ENCODE results near the gene MRPL51.

The MRPL51 gene

GRCh38 chr12:6462234-6462995, 30.6 kb downstream of the MRPL51 start:
- DNase-seq (ENCODE audit: low read depth in 1 of 2, low spot score in 1 of 2) = no peak

- DNase-seq (ENCODE audit: low read depth in 1 of 2, low spot score in 1 of 2) = peak; percentile 45 to 62
Observed at GRCh38 chr12:6461401-6462233, 31.4 kb downstream of the MRPL51 start.

GRCh38 chr12:6460751-6461371, 32.2 kb downstream of the MRPL51 start:
- DNase-seq (ENCODE audit: low read depth in 1 of 2, low spot score in 1 of 2) = no peak

GRCh38 chr12:6459004-6459337, 34.1 kb downstream of the MRPL51 start:
- no peak for DNase-seq (ENCODE audit: low read depth in 1 of 2, low spot score in 1 of 2)

- no peak for DNase-seq (ENCODE audit: low read depth in 1 of 2, low spot score in 1 of 2)
Observed at GRCh38 chr12:6458281-6459003, 34.6 kb downstream of the MRPL51 start.

- no peak for DNase-seq (ENCODE audit: low read depth in 1 of 2, low spot score in 1 of 2)
Observed at GRCh38 chr12:6457220-6457945, 35.7 kb downstream of the MRPL51 start.

GRCh38 chr12:6452944-6453630, 40.0 kb downstream of the MRPL51 start:
- no peak for DNase-seq (ENCODE audit: low read depth in 1 of 2, low spot score in 1 of 2)

- DNase-seq (ENCODE audit: low read depth in 1 of 2, low spot score in 1 of 2) = no peak
Observed at GRCh38 chr12:6452245-6452943, 40.7 kb downstream of the MRPL51 start.

- DNase-seq (ENCODE audit: low read depth in 1 of 2, low spot score in 1 of 2) = peak; percentile 55 to 61
Observed at GRCh38 chr12:6451348-6452244, 41.5 kb downstream of the MRPL51 start, which contains the start of gene TAPBPL. TAPBPL (plus strand) TSS chr12:6452042; CDS start chr12:6452249, 207 bp downstream.

- DNase-seq (ENCODE audit: low read depth in 1 of 2, low spot score in 1 of 2) = no peak
Observed at GRCh38 chr12:6450869-6451347, 42.2 kb downstream of the MRPL51 start.

GRCh38 chr12:6450091-6450868, 42.8 kb downstream of the MRPL51 start:
- DNase-seq (ENCODE audit: low read depth in 1 of 2, low spot score in 1 of 2) = no peak

GRCh38 chr12:6444704-6445688, 48.1 kb downstream of the MRPL51 start, which contains the start of gene CD27:
CD27 (plus strand) TSS chr12:6444955; CDS start chr12:6445096, 141 bp downstream.
- no peak for DNase-seq (ENCODE audit: low read depth in 1 of 2, low spot score in 1 of 2)

GRCh38 chr12:6444031-6444430, 49.0 kb downstream of the MRPL51 start:
- DNase-seq (ENCODE audit: low read depth in 1 of 2, low spot score in 1 of 2) = no peak

- no peak for DNase-seq (ENCODE audit: low read depth in 1 of 2, low spot score in 1 of 2)
Observed at GRCh38 chr12:6443361-6443983, 49.6 kb downstream of the MRPL51 start.

- no peak for DNase-seq (ENCODE audit: low read depth in 1 of 2, low spot score in 1 of 2)
Observed at GRCh38 chr12:6442836-6443235, 50.2 kb downstream of the MRPL51 start.

Measured in stimulated activated CD4-positive, alpha-beta T cell treated with anti-CD3 and anti-CD28 coated beads, Interleukin-15, amount 100 ng/mL, for 1 hour (primary cell).